ENCODE measurements around the gene CCDC6. TPM values are rescaled to one million over a fixed set of nuclear protein-coding genes. Genes with fewer than 3 reads are reported as not detected.

Gene CCDC6
- total RNA-seq, 1 experiment from 2014 or later, result 37.6 TPM

DNA sequence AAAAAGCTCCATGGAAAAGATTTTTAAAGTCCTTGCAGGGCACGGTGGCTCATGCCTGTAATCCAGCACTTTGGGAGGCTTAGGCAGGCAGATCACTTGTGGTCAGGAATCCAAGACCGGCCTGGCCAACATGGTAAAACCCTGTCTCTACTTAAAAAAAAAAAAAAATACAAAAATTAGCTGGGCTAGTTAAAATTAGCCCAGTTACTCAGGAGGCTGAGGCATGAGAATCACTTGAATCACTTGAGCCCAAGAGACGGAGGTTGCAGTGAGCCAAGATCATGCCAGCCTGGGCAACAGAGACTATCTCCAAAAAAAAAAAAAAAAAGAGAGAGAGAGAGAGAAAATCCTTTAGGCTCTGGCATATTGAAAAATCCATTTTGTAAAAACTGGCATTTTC is 61.9 kb downstream of the CCDC6 start:
- H3K4me1 ChIP-seq (ENCODE audit: insufficient read depth, low read length), result no peaks in the 10 kb centered on the region
- no peaks in the 10 kb centered on the region for H3K9me2 ChIP-seq (replicated peaks; ENCODE audit: low read length)
- ATAC-seq, result no peak
- no peak for DNase-seq
- H2AFZ ChIP-seq (ENCODE audit: low read length), result no peak overlapping the region
- CTCF ChIA-PET, result interaction anchor here (0.6 to 0.7 kb wide), 2 partner anchors 9 to 62 kb away, joined by 4 read pairs; no protein-coding TSS in a partner anchor
- H3K36me3 ChIP-seq (ENCODE audit: low read depth, low read length), result peaks cover 28% of the 10 kb centered on the region
- no peak overlapping the region for H3K4me3 ChIP-seq (ENCODE audit: low read length)
- POLR2A ChIA-PET (ENCODE audit: unreplicated experiment), result interaction anchor here (0.7 kb wide), 1 partner anchor 21 kb away, joined by 10 read pairs; no protein-coding TSS in a partner anchor
- H3K4me2 ChIP-seq (ENCODE audit: low read length), result no peak overlapping the region
- intact Hi-C loops (cut with micrococcal nuclease), result no loop called here
- H3K9ac ChIP-seq (ENCODE audit: low read length), result no peak overlapping the region
- no peaks in the 10 kb centered on the region for H3K79me2 ChIP-seq (ENCODE audit: low read length)
- BruUV-seq (replicated peaks), result no TSS peak
- no peaks in the 10 kb centered on the region for H3K27me3 ChIP-seq (ENCODE audit: low read length)
- H4K20me1 ChIP-seq (ENCODE audit: low read length), result no peaks in the 10 kb centered on the region
- H3K27ac ChIP-seq (ENCODE audit: low read length), result no peak overlapping the region
- H3F3A ChIP-seq (ENCODE audit: low read length, unreplicated experiment), result no peaks in the 10 kb centered on the region
- no peak for TF ChIP-seq EZH2 (IDR thresholded peaks at IDR 0.05; ENCODE audit: low read length, unreplicated experiment)
- no peak for TF ChIP-seq EZH2phosphoT487 (IDR thresholded peaks at IDR 0.05; ENCODE audit: borderline replicate concordance, low read length)
- TF ChIP-seq, protein P1, sequence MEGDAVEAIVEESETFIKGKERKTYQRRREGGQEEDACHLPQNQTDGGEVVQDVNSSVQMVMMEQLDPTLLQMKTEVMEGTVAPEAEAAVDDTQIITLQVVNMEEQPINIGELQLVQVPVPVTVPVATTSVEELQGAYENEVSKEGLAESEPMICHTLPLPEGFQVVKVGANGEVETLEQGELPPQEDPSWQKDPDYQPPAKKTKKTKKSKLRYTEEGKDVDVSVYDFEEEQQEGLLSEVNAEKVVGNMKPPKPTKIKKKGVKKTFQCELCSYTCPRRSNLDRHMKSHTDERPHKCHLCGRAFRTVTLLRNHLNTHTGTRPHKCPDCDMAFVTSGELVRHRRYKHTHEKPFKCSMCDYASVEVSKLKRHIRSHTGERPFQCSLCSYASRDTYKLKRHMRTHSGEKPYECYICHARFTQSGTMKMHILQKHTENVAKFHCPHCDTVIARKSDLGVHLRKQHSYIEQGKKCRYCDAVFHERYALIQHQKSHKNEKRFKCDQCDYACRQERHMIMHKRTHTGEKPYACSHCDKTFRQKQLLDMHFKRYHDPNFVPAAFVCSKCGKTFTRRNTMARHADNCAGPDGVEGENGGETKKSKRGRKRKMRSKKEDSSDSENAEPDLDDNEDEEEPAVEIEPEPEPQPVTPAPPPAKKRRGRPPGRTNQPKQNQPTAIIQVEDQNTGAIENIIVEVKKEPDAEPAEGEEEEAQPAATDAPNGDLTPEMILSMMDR (conservative IDR thresholded peaks at IDR 0.05; ENCODE audit: low read depth, low read length), result no peak
- no peaks in the 10 kb centered on the region for H3K9me3 ChIP-seq (ENCODE audit: low read length)

- CTCF ChIA-PET, result no interaction called here
- intact Hi-C loops (cut with micrococcal nuclease), result no loop called here
These were observed 62.6 kb downstream of the CCDC6 start for GRCh38 chr10:59843748-59844147.

GRCh38 chr10:59839576-59839975 is 66.8 kb downstream of the CCDC6 start:
- H3K79me2 ChIP-seq (ENCODE audit: low read length), result peaks cover 12% of the 10 kb centered on the region; the same call in 1 of the 2 replicates
- no peaks in the 10 kb centered on the region for H3K9me2 ChIP-seq (replicated peaks; ENCODE audit: low read length)
- no peaks in the 10 kb centered on the region for H4K20me1 ChIP-seq (ENCODE audit: low read length)
- intact Hi-C loops (cut with micrococcal nuclease), result no loop called here
- no peak for ATAC-seq
- H3F3A ChIP-seq (ENCODE audit: low read length, unreplicated experiment), result no peaks in the 10 kb centered on the region
- H3K9ac ChIP-seq (ENCODE audit: low read length), result no peak overlapping the region
- no peak overlapping the region for H2AFZ ChIP-seq (ENCODE audit: low read length)
- peak; percentile 15 for DNase-seq
- no TSS peak for BruUV-seq (replicated peaks)
- CTCF ChIA-PET, result interaction anchor here (1.0 kb wide), 1 partner anchor 9 kb away, joined by 3 read pairs; no protein-coding TSS in a partner anchor
- POLR2A ChIA-PET (ENCODE audit: unreplicated experiment), result no interaction called here
- peaks cover 9% of the 10 kb centered on the region for H3K36me3 ChIP-seq (ENCODE audit: low read depth, low read length)
- TF ChIP-seq EZH2 (IDR thresholded peaks at IDR 0.05; ENCODE audit: low read length, unreplicated experiment), result no peak
- TF ChIP-seq EZH2phosphoT487 (IDR thresholded peaks at IDR 0.05; ENCODE audit: borderline replicate concordance, low read length), result no peak
- TF ChIP-seq, protein P1 (conservative IDR thresholded peaks at IDR 0.05; ENCODE audit: low read depth, low read length), result no peak
- H3K4me3 ChIP-seq (ENCODE audit: low read length), result no peak overlapping the region
- no peak overlapping the region for H3K4me2 ChIP-seq (ENCODE audit: low read length)
- H3K27ac ChIP-seq (ENCODE audit: low read length), result no peak overlapping the region
- no peaks in the 10 kb centered on the region for H3K4me1 ChIP-seq (ENCODE audit: insufficient read depth, low read length)
- H3K9me3 ChIP-seq (ENCODE audit: low read length), result no peaks in the 10 kb centered on the region
- H3K27me3 ChIP-seq (ENCODE audit: low read length), result no peaks in the 10 kb centered on the region

More at GRCh38 chr10:59843748-59844147, 62.6 kb downstream of the CCDC6 start:
- no peak overlapping the region for H3K9ac ChIP-seq (ENCODE audit: low read length)
- H2AFZ ChIP-seq (ENCODE audit: low read length), result no peak overlapping the region
- TF ChIP-seq EZH2phosphoT487 (IDR thresholded peaks at IDR 0.05; ENCODE audit: borderline replicate concordance, low read length) (no peak), EZH2 (IDR thresholded peaks at IDR 0.05; ENCODE audit: low read length, unreplicated experiment) (no peak)
- TF ChIP-seq, protein P1 (conservative IDR thresholded peaks at IDR 0.05; ENCODE audit: low read depth, low read length), result no peak
- ATAC-seq (no peak), DNase-seq (no peak)
- no peaks in the 10 kb centered on the region for H3F3A ChIP-seq (ENCODE audit: low read length, unreplicated experiment)
- peaks cover 22% of the 10 kb centered on the region for H3K36me3 ChIP-seq (ENCODE audit: low read depth, low read length)
- no peak overlapping the region for H3K4me2 ChIP-seq (ENCODE audit: low read length)
- no peaks in the 10 kb centered on the region for H4K20me1 ChIP-seq (ENCODE audit: low read length)
- H3K9me3 ChIP-seq (ENCODE audit: low read length), result no peaks in the 10 kb centered on the region
- H3K9me2 ChIP-seq (replicated peaks; ENCODE audit: low read length), result no peaks in the 10 kb centered on the region
- H3K27ac ChIP-seq (ENCODE audit: low read length), result no peak overlapping the region
- H3K79me2 ChIP-seq (ENCODE audit: low read length), result no peaks in the 10 kb centered on the region
- no peaks in the 10 kb centered on the region for H3K4me1 ChIP-seq (ENCODE audit: insufficient read depth, low read length)
- no peak overlapping the region for H3K4me3 ChIP-seq (ENCODE audit: low read length)
- POLR2A ChIA-PET (ENCODE audit: unreplicated experiment), result no interaction called here
- H3K27me3 ChIP-seq (ENCODE audit: low read length), result no peaks in the 10 kb centered on the region
- no TSS peak for BruUV-seq (replicated peaks)
